Colonic mucosa (tissue), 4 donors: ENCODE measurements around the gene HOXA13. TPM values are rescaled to one million over a fixed set of nuclear protein-coding genes. Genes with fewer than 3 reads are reported as not detected.

Source experiments
- DNase-seq: peaks from one replicate; pipeline ENCODE4 v3.0.0-alpha.2; 2020
- H3K27ac ChIP-seq: fragments of 200-600 bp; one replicate; pipeline ENCODE4 v1.8.0; 2021
- H3K27me3 ChIP-seq: fragments of 200-600 bp; one replicate; pipeline ENCODE4 v1.8.0; 2021
- H3K36me3 ChIP-seq: fragments of 200-600 bp; one replicate; pipeline ENCODE4 v1.8.0; 2021
- H3K4me1 ChIP-seq: fragments of 200-600 bp; one replicate; pipeline ENCODE4 v1.8.0; 2021; ENCODE audit warnings: mild to moderate bottlenecking
- H3K4me3 ChIP-seq: fragments of 200-600 bp; one replicate; pipeline ENCODE4 v1.8.0; 2021
- H3K9ac ChIP-seq, 2 donors: one replicate each; pipeline ENCODE4 v1.7.0; 2013; ENCODE audit warnings: control low read depth in 2 of 2, low read depth in 2 of 2, low read length in 2 of 2
- H3K9me3 ChIP-seq: fragments of 200-600 bp; one replicate; pipeline ENCODE4 v1.8.0; 2021
- CTCF ChIP-seq: fragments of 200-600 bp; IDR thresholded peaks from one replicate; pipeline ENCODE4 v1.8.0; 2022; ENCODE audit warnings: antibody characterized with exemption, mild to moderate bottlenecking
- intact Hi-C: fragments of 100-400 bp; cut with DNase I; formaldehyde crosslinking; loops from one replicate; pipeline ENCODE4 v1.14.1; 2022
- total RNA-seq, 2 donors: library from RNA; stranded (reverse); fragmentation: NEBNext Ultra II Directional in 1 of 2; extraction: Animal tissue kit (Norgen Biotek cat#: 25700) in 1 of 2; gene quantifications; one replicate each; pipeline ENCODE4 v1.2.1, GENCODE V29; 2021
- donor health status: healthy.
- donor health status: DM: no; HTN: no; CAD: no.
- donor health status: DM: no; HTN: no; CAD: no.

The HOXA13 gene
- total RNA-seq, 2 donors from 2014 or later = 22.7 to 33.8 TPM

GRCh38 chr7:27174874-27175625, 24.8 kb downstream of the HOXA13 start:
- no peaks in the 10 kb centered on the region for H3K4me1 ChIP-seq
- peak; percentile 90 for DNase-seq
- peaks cover 10% of the 10 kb centered on the region for H3K27me3 ChIP-seq
- peak overlapping the region; percentile 92 to 98 for H3K9ac ChIP-seq
- no peaks in the 10 kb centered on the region for H3K9me3 ChIP-seq
- intact Hi-C loops = no loop called here
- H3K36me3 ChIP-seq = no peaks in the 10 kb centered on the region
- H3K4me3 ChIP-seq = peak overlapping the region; percentile 57
- TF ChIP-seq CTCF = no peak
- peak overlapping the region; percentile 94 for H3K27ac ChIP-seq

- Histone ChIP-seq H3K27ac (peak within 1 kb of the TSS; percentile 94), H3K27me3 (peaks cover 10% of the 10 kb centered on the region), H3K4me3 (peak within 1 kb of the TSS; percentile 57), H3K9ac (peak within 1 kb of the TSS; percentile 92 to 98), H3K9me3 (no peaks in the 10 kb centered on the region), H3K4me1 (no peaks in the 10 kb centered on the region), H3K36me3 (no peaks in the 10 kb centered on the region)
- intact Hi-C loops = no loop called here
- TF ChIP-seq CTCF = no peak
- peak; percentile 78 for DNase-seq
These were observed 25.7 kb downstream of the HOXA13 start, which contains the start of gene HOXA10 for GRCh38 chr7:27173956-27174873. TSS of gene HOXA10 (minus strand) at chr7:27174320. CDS start at chr7:27174306, 14 bp downstream.

- H3K9ac ChIP-seq = peak overlapping the region; percentile 92 to 98
- peaks cover 10% of the 10 kb centered on the region for H3K27me3 ChIP-seq
- peak overlapping the region; percentile 57 for H3K4me3 ChIP-seq
- peak overlapping the region; percentile 94 for H3K27ac ChIP-seq
- H3K36me3 ChIP-seq = no peaks in the 10 kb centered on the region
- no peak for DNase-seq
- no peaks in the 10 kb centered on the region for H3K9me3 ChIP-seq
- H3K4me1 ChIP-seq = no peaks in the 10 kb centered on the region
- TF ChIP-seq CTCF = no peak
- intact Hi-C loops = no loop called here
These were observed 26.4 kb downstream of the HOXA13 start for GRCh38 chr7:27173511-27173955.

GRCh38 chr7:27172823-27173510, 26.9 kb downstream of the HOXA13 start:
- peak; percentile 89 for DNase-seq

More at GRCh38 chr7:27172823-27173510, 26.9 kb downstream of the HOXA13 start:
- TF ChIP-seq CTCF = no peak
- no peaks in the 10 kb centered on the region for H3K4me1 ChIP-seq
- H3K9ac ChIP-seq = peak overlapping the region; percentile 92 to 98
- H3K36me3 ChIP-seq = no peaks in the 10 kb centered on the region
- intact Hi-C loops = no loop called here
- H3K4me3 ChIP-seq = peak overlapping the region; percentile 57
- H3K9me3 ChIP-seq = no peaks in the 10 kb centered on the region
- peaks cover 10% of the 10 kb centered on the region for H3K27me3 ChIP-seq
- H3K27ac ChIP-seq = peak overlapping the region; percentile 94
